Measurements from ENCODE around the gene ZMYND11. TPM values are rescaled to one million over a fixed set of nuclear protein-coding genes. Genes with fewer than 3 reads are reported as not detected.

ZMYND11 gene
- polyA plus RNA-seq, 1 of the 3 experiments (the other 2 are of a cell fraction): 33.1 TPM

DNA sequence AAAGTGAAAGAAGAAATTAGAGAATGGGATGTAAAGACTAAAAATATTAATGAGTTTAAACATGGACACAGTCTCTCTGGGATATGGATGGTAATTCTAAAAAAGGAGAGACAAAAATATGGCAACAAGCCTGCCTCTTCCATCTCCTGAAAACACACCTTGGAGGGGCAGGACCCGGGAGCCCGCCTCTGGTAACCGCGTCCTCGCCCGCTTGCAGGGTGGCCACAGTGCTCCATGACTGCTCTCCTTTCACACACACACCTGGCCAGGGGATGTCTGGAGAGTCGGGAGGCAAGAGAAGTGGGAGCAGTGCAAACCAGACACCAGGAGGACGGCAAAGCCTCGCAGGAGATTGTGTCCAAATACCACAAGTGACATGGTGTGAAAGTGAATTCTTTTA lies 166.3 kb downstream of the ZMYND11 start:
- 96% methylated on average over 9 of the region's 9 CpGs for WGBS (ENCODE audit: low lambda C conversion rate)
- Histone ChIP-seq H3K4me1 (ENCODE audit: control insufficient read depth in 1 of 2, insufficient read depth in 2 of 2, low read depth in 1 of 2, low read length in 1 of 2) (peaks cover 5 to 16% of the 10 kb centered on the region in 2 experiments; a peak in 3 of 4 replicates), H3K4me3 (ENCODE audit: low read depth in 2 of 2, low read length in 1 of 2) (no peak overlapping the region), H3K4me2 (no peak overlapping the region), H3K9me3 (no peaks in the 10 kb centered on the region), H3K27ac (ENCODE audit: low read depth in 2 of 2, low read length in 1 of 2) (no peak overlapping the region), H4K20me1 (ENCODE audit: insufficient read depth) (no peaks in the 10 kb centered on the region; the same call in 1 of the 2 replicates), H3K9ac (no peak overlapping the region), H3K36me3 (replicated peaks in 1 of 2; ENCODE audit: control insufficient read depth in 1 of 2, insufficient read depth in 2 of 2, low read length in 1 of 2) (peaks cover 14 to 16% of the 10 kb centered on the region in 2 experiments), H3K79me2 (ENCODE audit: insufficient read depth) (no peaks in the 10 kb centered on the region), H3K9me2 (no peaks in the 10 kb centered on the region), H2AFZ (ENCODE audit: low read depth) (no peak overlapping the region), H3K27me3 (ENCODE audit: insufficient read depth) (no peaks in the 10 kb centered on the region), H3F3A (replicated peaks; ENCODE audit: insufficient read depth) (peaks cover 26% of the 10 kb centered on the region)
- DNase-seq: no peak
- POLR2A ChIA-PET: no interaction called here
- CTCF ChIA-PET: no interaction called here
- no peak for TF ChIP-seq EP300 (IDR thresholded peaks at IDR 0.05; ENCODE audit: borderline replicate concordance in 1 of 2, low read depth in 1 of 2, low read length in 1 of 2)
- no peak for TF ChIP-seq RCOR1 (IDR thresholded peaks at IDR 0.05; ENCODE audit: low read length)
- TF ChIP-seq FOXM1 (IDR thresholded peaks at IDR 0.05; ENCODE audit: low read depth): no peak
- no peak for TF ChIP-seq RAD21 (IDR thresholded peaks at IDR 0.05; ENCODE audit: low read length)
- TF ChIP-seq, protein P1, sequence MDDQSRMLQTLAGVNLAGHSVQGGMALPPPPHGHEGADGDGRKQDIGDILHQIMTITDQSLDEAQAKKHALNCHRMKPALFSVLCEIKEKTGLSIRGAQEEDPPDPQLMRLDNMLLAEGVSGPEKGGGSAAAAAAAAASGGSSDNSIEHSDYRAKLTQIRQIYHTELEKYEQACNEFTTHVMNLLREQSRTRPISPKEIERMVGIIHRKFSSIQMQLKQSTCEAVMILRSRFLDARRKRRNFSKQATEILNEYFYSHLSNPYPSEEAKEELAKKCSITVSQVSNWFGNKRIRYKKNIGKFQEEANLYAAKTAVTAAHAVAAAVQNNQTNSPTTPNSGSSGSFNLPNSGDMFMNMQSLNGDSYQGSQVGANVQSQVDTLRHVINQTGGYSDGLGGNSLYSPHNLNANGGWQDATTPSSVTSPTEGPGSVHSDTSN (IDR thresholded peaks at IDR 0.05): no peak
- TF ChIP-seq ELF1 (IDR thresholded peaks at IDR 0.05): no peak
- TF ChIP-seq, protein P2, sequence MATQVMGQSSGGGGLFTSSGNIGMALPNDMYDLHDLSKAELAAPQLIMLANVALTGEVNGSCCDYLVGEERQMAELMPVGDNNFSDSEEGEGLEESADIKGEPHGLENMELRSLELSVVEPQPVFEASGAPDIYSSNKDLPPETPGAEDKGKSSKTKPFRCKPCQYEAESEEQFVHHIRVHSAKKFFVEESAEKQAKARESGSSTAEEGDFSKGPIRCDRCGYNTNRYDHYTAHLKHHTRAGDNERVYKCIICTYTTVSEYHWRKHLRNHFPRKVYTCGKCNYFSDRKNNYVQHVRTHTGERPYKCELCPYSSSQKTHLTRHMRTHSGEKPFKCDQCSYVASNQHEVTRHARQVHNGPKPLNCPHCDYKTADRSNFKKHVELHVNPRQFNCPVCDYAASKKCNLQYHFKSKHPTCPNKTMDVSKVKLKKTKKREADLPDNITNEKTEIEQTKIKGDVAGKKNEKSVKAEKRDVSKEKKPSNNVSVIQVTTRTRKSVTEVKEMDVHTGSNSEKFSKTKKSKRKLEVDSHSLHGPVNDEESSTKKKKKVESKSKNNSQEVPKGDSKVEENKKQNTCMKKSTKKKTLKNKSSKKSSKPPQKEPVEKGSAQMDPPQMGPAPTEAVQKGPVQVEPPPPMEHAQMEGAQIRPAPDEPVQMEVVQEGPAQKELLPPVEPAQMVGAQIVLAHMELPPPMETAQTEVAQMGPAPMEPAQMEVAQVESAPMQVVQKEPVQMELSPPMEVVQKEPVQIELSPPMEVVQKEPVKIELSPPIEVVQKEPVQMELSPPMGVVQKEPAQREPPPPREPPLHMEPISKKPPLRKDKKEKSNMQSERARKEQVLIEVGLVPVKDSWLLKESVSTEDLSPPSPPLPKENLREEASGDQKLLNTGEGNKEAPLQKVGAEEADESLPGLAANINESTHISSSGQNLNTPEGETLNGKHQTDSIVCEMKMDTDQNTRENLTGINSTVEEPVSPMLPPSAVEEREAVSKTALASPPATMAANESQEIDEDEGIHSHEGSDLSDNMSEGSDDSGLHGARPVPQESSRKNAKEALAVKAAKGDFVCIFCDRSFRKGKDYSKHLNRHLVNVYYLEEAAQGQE (IDR thresholded peaks at IDR 0.05; ENCODE audit: low read depth, low read length): no peak
- TF ChIP-seq MXI1 (IDR thresholded peaks at IDR 0.05; ENCODE audit: low read depth, low read length): no peak
- no peak for TF ChIP-seq NFIC (IDR thresholded peaks at IDR 0.05; ENCODE audit: borderline replicate concordance)
- TF ChIP-seq RFX5 (IDR thresholded peaks at IDR 0.05; ENCODE audit: low read length): no peak
- TF ChIP-seq, protein P3, sequence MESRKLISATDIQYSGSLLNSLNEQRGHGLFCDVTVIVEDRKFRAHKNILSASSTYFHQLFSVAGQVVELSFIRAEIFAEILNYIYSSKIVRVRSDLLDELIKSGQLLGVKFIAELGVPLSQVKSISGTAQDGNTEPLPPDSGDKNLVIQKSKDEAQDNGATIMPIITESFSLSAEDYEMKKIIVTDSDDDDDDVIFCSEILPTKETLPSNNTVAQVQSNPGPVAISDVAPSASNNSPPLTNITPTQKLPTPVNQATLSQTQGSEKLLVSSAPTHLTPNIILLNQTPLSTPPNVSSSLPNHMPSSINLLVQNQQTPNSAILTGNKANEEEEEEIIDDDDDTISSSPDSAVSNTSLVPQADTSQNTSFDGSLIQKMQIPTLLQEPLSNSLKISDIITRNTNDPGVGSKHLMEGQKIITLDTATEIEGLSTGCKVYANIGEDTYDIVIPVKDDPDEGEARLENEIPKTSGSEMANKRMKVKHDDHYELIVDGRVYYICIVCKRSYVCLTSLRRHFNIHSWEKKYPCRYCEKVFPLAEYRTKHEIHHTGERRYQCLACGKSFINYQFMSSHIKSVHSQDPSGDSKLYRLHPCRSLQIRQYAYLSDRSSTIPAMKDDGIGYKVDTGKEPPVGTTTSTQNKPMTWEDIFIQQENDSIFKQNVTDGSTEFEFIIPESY (IDR thresholded peaks at IDR 0.05; ENCODE audit: borderline replicate concordance, low read depth): no peak

Small RNA genes lying within 50 kb of the gene (small RNA-seq; reads per million reads assigned to genes)
- gene RNA5SP297: 0 reads per million in 7 experiments
- gene RNA5SP298: 0 to 1.9 (median 0.38) reads per million in 7 experiments

Other genes starting within 250 kb of the ZMYND11 start
- 0.06 and 0.13 TPM in 2 replicates for gene TUBB8, start 86.2 kb upstream of the ZMYND11 start, polyA plus RNA-seq (2012; rRNA removed)

Measured in SK-N-SH (cell line).